Ecto neural progenitor cell (in vitro differentiated cells): ENCODE data around the gene ARHGEF40.

Experiments
- DNase-seq: peaks from one replicate; pipeline ENCODE4 v3.0.0-alpha.2; 2018; ENCODE audit warnings: low spot score

The ARHGEF40 gene

DNA sequence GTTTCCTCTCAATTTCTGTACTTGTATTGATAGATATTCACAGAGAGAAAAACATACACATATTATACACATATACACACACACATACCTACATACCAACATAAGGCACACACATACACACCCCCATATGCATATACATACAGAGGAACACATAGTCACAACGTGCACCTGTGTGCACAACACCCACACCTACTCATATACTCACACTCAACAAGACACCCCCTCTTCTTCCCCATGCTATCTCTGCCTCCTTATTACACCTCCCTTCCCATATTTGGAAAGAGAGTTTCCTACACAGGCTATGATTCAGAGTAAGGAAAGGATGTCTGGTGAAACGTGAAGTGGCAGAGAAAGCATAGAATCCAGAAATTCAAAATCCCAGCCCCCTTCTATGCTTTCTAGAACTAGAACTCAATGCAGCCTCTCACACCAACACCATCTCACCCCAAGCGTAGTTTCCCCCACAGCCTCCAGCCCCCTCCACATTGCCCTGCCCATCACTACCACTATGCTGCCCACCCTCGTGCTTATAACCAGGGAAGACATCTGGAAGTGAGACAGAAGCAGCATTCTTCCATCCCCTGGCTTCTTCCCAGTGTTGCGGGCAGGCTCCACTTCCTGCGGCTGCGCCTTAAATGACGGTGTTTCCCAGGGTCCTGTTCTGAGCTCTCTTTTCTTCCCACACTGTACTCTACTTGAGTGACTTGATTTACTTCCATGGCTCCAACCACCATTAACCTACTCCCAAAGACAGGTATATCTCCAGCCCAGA, 10.1 kb upstream of the ARHGEF40 start:
- no peak for DNase-seq

DNA sequence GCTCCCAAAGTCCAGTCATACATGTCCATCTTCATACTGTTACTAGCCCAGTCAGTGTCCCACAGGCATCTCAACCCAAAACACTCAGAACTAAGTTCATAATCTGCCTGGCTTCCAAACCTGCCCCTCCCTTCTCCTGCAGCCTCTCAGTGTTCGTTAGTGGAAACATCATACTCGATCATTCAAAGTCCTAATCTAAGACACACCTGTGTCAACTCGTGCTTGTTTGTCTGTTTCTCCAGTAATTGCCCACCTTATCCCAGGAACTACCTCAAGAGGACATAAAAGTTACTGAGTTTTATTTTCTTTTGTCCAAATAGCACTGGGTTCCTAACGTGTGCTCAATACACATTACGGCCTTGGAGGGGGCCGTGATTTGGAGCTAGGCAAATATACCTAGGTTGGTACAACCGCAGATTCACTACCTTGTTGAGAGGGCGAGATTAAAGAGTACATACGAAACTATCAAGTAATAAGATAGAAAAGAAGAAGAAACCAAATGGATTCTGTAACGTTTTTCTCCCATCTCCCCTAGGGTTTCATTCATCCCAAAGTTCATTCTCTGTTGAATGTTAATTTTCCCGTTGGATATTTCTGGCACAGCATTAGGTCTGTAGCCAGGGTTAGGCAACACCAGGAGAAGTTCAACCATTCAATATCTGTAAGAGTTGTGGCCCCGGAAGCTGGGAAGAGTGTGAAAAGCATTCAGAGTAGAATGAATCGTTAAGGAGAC, 9.3 kb upstream of the ARHGEF40 start:
- no peak for DNase-seq

- DNase-seq = no peak
Measured at GRCh38 chr14:21061347-21061668, 8.8 kb upstream of the ARHGEF40 start.

- no peak for DNase-seq
Measured at GRCh38 chr14:21063479-21063878, 6.6 kb upstream of the ARHGEF40 start.

- no peak for DNase-seq
Measured at GRCh38 chr14:21066882-21067502, 3.1 kb upstream of the ARHGEF40 start.

DNA sequence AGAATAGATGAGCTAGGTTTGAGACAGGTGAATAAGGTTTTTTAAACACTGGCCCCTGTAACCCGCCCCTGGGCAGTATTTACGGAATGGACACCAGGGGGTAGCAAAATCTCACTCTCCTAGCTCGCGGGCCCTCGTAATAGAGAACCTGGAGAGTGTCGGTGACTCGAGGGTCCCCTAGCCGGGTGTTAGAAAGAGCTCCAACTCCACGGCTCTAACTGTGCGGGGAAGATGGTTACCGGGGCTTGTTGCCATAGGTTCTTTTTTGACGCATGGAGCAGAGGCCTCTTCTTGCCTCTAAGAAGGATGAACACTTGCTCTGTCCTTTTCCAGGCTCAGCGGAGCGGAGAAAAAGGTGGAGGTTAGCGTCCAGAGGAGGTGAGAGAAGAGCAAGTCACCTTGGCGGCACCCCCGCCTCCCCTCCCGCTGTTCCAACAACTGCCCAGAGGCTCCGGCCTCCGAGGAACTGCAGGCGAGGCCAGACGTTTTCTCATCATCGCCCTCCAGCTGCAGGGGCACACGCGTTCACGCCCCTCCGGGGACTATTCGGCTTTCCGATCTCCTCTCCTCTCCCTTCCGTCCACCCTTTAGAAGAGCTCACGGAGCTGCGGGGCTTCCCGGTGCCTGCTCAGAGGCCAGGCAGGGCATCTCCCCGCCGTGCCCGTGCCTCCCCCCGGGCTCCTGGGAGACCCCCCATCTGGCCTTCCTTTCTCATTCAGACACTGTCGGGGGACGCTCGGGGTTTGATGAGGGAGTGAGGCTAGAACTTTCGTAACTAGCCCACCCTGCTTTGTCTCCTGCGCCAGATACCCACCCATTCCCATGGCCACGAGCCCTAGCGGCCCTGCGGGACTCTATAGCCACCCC, 1.4 kb upstream of the ARHGEF40 start:
- DNase-seq = peak; percentile 72

DNA sequence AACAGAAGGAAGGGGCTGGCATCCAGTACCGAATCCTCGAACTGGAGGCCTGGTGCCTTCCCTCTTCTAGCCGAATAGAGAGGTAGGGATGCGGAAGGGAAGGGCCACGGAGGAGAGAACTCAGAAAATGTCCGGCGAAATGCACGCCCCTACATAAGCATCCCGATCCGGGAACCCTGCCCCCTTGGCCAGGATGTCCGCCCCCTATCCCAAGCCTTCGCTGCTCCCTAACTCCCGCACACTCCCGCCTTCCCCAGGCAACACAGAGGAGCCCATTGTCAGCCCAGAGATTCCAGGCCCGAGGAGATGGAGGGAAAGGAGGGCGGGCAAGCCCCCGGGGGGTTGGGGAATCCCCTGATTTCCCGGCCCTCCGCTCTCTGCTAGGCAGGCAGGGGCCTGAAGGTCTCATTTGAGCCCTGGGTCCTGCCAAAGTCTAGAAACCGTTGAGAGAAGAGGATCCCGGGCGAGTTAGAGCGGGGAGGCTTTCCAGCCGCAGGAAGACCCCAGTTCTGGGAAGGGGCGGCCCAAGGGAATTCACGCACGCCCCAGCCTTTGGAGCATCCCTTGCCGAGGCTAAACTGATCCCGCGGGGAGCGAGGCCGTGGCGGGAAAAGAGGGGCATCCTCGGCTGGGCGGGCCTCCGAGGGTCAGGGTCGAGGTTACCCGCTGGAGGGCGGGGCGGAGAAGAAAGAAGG, 569 bp upstream of the ARHGEF40 start:
- DNase-seq = peak; percentile 82

DNA sequence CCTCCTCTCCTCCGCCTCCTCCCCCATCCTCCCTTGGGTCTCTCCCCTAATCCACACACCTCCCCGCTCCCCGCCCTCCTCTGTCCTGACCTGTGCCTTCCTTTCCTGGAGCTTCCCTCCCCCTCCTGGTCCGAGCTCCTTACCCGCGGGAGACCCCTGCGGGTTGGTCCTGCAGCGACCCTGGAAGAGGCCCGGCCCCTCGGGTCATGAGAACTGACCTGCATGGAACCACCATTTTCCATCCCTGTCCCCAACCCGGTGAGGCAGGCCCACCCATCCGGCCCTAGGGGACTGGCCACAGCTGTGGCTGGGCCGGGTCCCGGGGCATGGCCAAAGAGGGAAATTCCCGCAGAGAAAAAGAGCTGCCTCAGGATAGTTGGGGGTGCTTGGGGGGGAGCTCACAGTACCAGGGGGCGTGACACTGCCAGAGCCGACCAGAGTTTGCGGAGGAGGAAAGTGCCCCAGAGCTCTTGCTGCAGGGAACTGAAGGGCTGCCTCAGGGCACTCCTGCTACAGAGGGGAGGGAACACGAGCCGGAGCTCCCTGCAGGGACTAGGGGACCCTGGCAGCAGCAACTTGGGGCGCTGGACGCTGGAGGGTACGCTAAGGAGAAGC, 613 bp downstream of the ARHGEF40 start:
- DNase-seq = no peak

GRCh38 chr14:21071225-21072030, 1.3 kb downstream of the ARHGEF40 start:
- DNase-seq = peak; percentile 87

DNA sequence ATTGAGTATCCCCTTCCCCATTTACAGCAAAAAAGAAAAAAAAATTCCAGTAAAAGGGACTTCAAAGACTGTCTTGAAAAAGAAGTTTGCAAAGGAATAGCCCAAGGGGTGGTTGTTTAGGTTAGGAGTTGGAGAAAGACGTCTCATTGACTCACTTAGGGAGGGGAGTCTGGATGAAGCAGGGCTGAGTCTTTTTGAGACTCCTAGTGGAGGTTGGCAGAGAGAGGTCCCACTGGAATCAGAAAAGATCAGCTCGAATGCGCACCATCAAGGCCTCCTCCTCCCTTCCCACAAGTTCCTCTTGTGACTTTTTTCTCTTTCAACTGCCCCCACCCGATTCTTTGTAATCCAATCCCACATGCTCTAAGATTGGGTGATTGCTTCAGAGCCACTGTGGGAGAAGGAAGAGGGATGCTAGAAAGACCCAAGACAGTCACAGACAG, 1.9 kb downstream of the ARHGEF40 start:
- no peak for DNase-seq

- DNase-seq = no peak
Measured at GRCh38 chr14:21072781-21073339, 2.8 kb downstream of the ARHGEF40 start.

DNA sequence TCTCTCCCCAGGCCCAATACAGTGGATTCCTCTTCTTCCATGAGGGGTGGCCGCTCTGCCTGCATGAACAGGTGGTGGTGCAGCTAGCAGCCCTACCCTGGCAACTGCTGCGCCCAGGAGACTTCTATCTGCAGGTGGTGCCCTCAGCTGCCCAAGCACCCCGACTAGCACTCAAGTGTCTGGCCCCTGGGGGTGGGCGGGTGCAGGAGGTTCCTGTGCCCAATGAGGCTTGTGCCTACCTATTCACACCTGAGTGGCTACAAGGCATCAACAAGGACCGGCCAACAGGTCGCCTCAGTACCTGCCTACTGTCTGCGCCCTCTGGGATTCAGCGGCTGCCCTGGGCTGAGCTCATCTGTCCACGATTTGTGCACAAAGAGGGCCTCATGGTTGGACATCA, 3.8 kb downstream of the ARHGEF40 start:
- DNase-seq = no peak

DNA sequence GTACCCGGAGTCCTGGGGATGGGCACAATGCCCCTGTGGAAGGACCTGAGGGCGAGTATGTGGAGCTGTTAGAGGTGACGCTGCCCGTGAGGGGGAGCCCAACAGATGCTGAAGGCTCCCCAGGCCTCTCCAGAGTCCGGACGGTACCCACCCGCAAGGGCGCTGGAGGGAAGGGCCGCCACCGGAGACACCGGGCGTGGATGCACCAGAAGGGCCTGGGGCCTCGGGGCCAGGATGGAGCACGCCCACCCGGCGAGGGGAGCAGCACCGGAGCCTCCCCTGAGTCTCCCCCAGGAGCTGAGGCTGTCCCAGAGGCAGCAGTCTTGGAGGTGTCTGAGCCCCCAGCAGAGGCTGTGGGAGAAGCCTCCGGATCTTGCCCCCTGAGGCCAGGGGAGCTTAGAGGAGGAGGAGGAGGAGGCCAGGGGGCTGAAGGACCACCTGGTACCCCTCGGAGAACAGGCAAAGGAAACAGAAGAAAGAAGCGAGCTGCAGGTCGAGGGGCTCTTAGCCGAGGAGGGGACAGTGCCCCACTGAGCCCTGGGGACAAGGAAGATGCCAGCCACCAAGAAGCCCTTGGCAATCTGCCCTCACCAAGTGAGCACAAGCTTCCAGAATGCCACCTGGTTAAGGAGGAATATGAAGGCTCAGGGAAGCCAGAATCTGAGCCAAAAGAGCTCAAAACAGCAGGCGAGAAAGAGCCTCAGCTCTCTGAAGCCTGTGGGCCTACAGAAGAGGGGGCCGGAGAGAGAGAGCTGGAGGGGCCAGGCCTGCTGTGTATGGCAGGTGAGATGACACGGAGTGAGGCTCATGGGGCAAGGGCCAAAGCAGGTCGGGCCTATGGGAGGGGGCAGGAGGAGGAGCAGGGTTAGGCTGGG, 4.5 kb downstream of the ARHGEF40 start:
- no peak for DNase-seq

- DNase-seq = no peak
Measured at GRCh38 chr14:21075719-21076437, 5.8 kb downstream of the ARHGEF40 start.

GRCh38 chr14:21077672-21078071, 7.6 kb downstream of the ARHGEF40 start:
- no peak for DNase-seq

- DNase-seq = no peak
Measured at GRCh38 chr14:21078287-21078686, 8.2 kb downstream of the ARHGEF40 start.

GRCh38 chr14:21078726-21079125, 8.6 kb downstream of the ARHGEF40 start:
- DNase-seq = no peak

DNA sequence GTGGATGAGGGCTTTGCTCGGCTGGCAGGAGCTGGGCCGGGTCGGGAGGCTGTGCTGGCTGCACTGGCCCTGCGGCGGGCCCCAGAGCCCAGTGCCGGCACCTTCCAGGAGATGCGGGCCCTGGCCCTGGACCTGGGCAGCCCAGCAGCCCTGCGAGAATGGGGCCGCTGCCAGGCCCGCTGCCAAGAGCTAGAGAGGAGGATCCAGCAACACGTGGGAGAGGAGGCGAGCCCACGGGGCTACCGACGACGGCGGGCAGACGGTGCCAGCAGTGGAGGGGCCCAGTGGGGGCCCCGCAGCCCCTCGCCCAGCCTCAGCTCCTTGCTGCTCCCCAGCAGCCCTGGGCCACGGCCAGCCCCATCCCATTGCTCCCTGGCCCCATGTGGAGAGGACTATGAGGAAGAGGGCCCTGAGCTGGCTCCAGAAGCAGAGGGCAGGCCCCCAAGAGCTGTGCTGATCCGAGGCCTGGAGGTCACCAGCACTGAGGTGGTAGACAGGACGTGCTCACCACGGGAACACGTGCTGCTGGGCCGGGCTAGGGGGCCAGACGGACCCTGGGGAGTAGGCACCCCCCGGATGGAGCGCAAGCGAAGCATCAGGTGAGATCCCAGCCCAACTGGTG, 11.5 kb downstream of the ARHGEF40 start:
- DNase-seq = no peak
